ENCODE data around the gene ECPAS. TPM values are rescaled to one million over a fixed set of nuclear protein-coding genes. Genes with fewer than 3 reads are reported as not detected.

ECPAS gene, protein sequence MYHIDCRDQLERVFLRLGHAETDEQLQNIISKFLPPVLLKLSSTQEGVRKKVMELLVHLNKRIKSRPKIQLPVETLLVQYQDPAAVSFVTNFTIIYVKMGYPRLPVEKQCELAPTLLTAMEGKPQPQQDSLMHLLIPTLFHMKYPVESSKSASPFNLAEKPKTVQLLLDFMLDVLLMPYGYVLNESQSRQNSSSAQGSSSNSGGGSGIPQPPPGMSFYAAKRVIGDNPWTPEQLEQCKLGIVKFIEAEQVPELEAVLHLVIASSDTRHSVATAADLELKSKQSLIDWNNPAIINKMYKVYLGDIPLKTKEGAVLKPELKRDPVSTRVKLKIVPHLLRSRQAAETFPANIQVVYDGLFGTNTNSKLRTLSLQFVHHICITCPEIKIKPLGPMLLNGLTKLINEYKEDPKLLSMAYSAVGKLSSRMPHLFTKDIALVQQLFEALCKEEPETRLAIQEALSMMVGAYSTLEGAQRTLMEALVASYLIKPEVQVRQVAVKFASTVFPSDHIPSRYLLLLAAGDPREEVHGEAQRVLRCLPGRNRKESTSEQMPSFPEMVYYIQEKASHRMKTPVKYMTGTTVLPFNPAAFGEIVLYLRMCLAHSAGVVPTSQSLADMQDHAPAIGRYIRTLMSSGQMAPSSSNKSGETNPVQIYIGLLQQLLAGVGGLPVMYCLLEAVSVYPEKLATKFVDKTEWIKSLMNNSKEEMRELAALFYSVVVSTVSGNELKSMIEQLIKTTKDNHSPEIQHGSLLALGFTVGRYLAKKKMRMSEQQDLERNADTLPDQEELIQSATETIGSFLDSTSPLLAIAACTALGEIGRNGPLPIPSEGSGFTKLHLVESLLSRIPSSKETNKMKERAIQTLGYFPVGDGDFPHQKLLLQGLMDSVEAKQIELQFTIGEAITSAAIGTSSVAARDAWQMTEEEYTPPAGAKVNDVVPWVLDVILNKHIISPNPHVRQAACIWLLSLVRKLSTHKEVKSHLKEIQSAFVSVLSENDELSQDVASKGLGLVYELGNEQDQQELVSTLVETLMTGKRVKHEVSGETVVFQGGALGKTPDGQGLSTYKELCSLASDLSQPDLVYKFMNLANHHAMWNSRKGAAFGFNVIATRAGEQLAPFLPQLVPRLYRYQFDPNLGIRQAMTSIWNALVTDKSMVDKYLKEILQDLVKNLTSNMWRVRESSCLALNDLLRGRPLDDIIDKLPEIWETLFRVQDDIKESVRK (N-terminal part only)
- 86.4 and 101 TPM in 2 replicates for total RNA-seq
- long read RNA-seq, partial matches to known transcripts, result 36 of 41 reads
- long read RNA-seq, other reads (novel, unspliced or antisense), result 5 of 41 reads

DNA sequence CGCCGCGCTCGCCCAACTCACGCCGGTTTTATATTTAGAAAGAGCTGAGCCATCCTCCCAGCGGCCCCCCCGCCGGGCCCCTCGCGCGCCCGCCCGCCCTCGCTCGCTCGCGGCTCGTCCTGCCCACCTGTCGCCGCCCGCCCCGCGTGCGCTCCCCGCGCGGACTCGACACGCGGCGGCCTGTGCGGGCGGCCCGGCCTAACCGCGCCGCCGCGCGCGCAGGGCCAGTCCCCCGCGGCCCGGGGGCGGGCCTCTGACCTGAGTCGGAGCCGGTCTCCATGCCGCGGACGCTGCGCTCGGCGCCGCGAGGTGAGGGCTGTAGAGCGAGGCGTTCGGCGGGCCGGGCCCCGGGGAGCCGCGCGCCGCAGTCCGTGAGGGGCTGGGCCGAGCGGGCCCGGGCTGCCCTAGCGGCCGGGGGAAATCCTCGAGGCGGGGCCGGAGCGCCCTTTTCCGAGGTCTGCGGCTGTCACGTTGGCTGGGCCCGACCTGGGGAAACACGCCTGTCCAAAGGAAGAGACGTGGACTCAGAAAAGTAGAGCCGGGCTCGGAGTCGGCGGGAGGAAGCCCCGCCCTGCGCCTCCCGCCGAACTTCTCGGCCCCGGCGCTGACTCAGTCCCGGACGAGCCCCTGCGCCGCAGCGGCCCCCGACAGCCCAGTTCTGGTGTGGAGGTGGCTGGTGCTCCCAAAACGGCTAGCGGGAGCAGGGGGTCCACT, at the start of gene ECPAS:
TSS of gene ECPAS (minus strand) at position 526 of the 714 bp plus-strand sequence. CDS start 11,465 bp downstream, outside the sequence.
- DNase-seq (ENCODE audit: low read depth, low spot score), result peak; percentile 62
- no peaks in the 10 kb centered on the region for H3K36me3 Mint-ChIP-seq (ENCODE audit: low read depth)
- TF ChIP-seq, protein P1, sequence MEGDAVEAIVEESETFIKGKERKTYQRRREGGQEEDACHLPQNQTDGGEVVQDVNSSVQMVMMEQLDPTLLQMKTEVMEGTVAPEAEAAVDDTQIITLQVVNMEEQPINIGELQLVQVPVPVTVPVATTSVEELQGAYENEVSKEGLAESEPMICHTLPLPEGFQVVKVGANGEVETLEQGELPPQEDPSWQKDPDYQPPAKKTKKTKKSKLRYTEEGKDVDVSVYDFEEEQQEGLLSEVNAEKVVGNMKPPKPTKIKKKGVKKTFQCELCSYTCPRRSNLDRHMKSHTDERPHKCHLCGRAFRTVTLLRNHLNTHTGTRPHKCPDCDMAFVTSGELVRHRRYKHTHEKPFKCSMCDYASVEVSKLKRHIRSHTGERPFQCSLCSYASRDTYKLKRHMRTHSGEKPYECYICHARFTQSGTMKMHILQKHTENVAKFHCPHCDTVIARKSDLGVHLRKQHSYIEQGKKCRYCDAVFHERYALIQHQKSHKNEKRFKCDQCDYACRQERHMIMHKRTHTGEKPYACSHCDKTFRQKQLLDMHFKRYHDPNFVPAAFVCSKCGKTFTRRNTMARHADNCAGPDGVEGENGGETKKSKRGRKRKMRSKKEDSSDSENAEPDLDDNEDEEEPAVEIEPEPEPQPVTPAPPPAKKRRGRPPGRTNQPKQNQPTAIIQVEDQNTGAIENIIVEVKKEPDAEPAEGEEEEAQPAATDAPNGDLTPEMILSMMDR (conservative IDR thresholded peaks at IDR 0.05), result no peak
- H3K27me3 Mint-ChIP-seq (ENCODE audit: low read depth), result peaks cover 4% of the 10 kb centered on the region
- peak within 1 kb of the TSS; percentile 96 for H3K27ac Mint-ChIP-seq (ENCODE audit: unreplicated experiment)
- H3K4me1 Mint-ChIP-seq, result peaks cover 31% of the 10 kb centered on the region
- peak within 1 kb of the TSS; percentile 91 for H3K4me3 Mint-ChIP-seq
- H3K9me3 Mint-ChIP-seq, result no peaks in the 10 kb centered on the region

DNA sequence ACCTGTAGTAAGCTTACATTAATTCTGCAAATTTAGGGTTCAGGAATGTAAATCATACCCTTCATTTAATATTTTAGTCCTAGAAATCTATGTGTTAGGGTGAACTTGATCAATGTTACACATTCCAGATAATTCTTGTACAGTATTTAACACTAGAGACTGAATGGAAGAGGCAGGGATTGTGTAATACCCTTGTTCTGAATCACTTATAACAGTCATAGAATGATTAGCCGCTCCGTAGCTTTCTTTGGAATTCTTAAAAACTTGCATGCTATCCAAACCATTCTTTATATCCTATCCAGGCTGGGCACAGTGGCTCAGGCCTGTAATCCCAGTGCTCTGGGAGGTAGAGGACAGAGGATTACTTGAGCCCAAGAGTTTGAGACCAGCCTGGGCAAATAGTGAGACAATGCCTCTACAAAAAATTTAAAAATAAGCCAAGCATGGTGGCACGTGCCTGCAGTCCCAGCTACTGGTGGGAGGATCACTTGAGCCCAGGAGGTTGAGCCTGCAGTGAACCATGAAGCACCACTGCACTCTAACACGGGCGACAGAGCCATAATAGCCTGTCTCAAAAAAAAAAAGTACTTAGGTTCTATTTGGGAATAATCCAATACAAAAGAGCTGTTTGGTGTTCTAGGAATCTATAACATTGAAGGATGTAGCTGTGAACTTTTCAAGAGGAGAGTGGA, 49.1 kb upstream of the ECPAS start:
- Mint-ChIP-seq H3K9me3 (peaks cover 12% of the 10 kb centered on the region), H3K4me1 (peaks cover 12% of the 10 kb centered on the region), H3K27ac (ENCODE audit: unreplicated experiment) (no peak overlapping the region), H3K36me3 (ENCODE audit: low read depth) (peaks cover 54% of the 10 kb centered on the region), H3K27me3 (ENCODE audit: low read depth) (no peaks in the 10 kb centered on the region), H3K4me3 (no peak overlapping the region)
- TF ChIP-seq, protein P1 (conservative IDR thresholded peaks at IDR 0.05), result no peak
- no peak for DNase-seq (ENCODE audit: low read depth, low spot score)

DNA sequence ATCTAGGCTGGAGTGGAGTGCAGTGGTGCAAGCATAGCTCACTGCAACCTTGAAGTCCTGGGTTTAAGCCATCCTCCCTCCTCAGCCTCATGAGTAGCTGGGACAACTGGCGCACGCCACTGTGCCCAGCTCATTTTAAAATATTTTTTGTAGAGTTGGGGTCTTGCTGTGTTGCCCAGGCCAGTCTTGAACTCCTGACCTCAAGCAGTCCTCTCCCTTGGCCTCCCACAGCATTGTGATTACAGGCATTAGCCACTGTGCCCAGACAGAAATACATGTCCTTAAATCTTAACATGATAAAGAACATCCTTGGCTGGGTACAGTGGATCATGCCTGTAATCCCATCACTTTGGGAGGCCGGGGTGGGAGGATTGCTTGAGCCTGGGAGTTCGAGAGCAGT, 47.5 kb upstream of the ECPAS start:
- TF ChIP-seq, protein P1 (conservative IDR thresholded peaks at IDR 0.05), result no peak
- no peak overlapping the region for H3K4me3 Mint-ChIP-seq
- peaks cover 9% of the 10 kb centered on the region for H3K9me3 Mint-ChIP-seq
- no peak overlapping the region for H3K27ac Mint-ChIP-seq (ENCODE audit: unreplicated experiment)
- DNase-seq (ENCODE audit: low read depth, low spot score), result no peak
- H3K4me1 Mint-ChIP-seq, result peaks cover 17% of the 10 kb centered on the region
- no peaks in the 10 kb centered on the region for H3K27me3 Mint-ChIP-seq (ENCODE audit: low read depth)
- peaks cover 44% of the 10 kb centered on the region for H3K36me3 Mint-ChIP-seq (ENCODE audit: low read depth)

DNA sequence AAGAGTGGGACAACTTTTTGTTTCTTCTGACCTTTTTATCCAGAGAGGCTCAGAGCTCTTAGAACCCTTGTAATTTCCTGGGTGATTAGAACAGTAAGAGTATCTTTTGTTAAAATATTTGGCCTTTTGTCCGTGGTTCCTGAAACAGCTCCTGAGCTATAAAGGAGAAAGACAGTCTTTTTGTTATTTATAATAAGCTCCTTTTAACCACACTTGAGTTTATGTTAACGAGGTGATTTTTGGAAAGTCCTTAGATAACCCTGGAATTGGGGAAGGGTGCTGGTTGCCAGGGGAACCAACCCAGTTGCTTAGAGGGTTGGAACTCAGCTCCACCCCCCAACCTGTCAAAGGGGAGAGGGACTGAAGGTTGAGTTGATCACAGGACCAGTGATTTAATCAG, 45.6 kb upstream of the ECPAS start:
- H3K4me1 Mint-ChIP-seq, result peaks cover 30% of the 10 kb centered on the region
- no peak for DNase-seq (ENCODE audit: low read depth, low spot score)
- no peak overlapping the region for H3K27ac Mint-ChIP-seq (ENCODE audit: unreplicated experiment)
- H3K9me3 Mint-ChIP-seq, result peaks cover 4% of the 10 kb centered on the region
- H3K36me3 Mint-ChIP-seq (ENCODE audit: low read depth), result peaks cover 34% of the 10 kb centered on the region
- peak overlapping the region; percentile 17 for H3K4me3 Mint-ChIP-seq
- H3K27me3 Mint-ChIP-seq (ENCODE audit: low read depth), result no peaks in the 10 kb centered on the region
- TF ChIP-seq, protein P1 (conservative IDR thresholded peaks at IDR 0.05), result no peak
